Skin epidermis (tissue), 12 donors: ENCODE data around the gene ABLIM2.

Experiments
- H3K27ac ChIP-seq, 21 experiments: fragments of 200-600 bp; sonication (generic) in 11 of 21; one replicate each; pipeline ENCODE4 v1.5.0; 2020; ENCODE audit warnings: mild to moderate bottlenecking in 3 of 21, inconsistent platforms in 2 of 21, moderate library complexity in 2 of 21
- H3K4me3 ChIP-seq, 7 experiments: fragments of 200-600 bp; sonication (generic) in 2 of 7; one replicate each; pipeline ENCODE4 v1.5.0; 2020; ENCODE audit warnings: inconsistent platforms in 2 of 7, mild to moderate bottlenecking in 2 of 7, moderate library complexity in 1 of 7

Gene ABLIM2

GRCh38 chr4:8043596-8043995 is 115.0 kb downstream of the ABLIM2 start:
- H3K4me3 ChIP-seq, result no peak overlapping the region
- no peak overlapping the region for H3K27ac ChIP-seq

- H3K27ac ChIP-seq, result no peak overlapping the region
- no peak overlapping the region for H3K4me3 ChIP-seq
Observed at GRCh38 chr4:8041868-8042267, 116.7 kb downstream of the ABLIM2 start.

- no peak overlapping the region for H3K4me3 ChIP-seq
- H3K27ac ChIP-seq, result no peak overlapping the region
Observed at GRCh38 chr4:8041172-8041571, 117.4 kb downstream of the ABLIM2 start.

GRCh38 chr4:8040607-8041006 is 118.0 kb downstream of the ABLIM2 start:
- H3K4me3 ChIP-seq, result no peak overlapping the region
- H3K27ac ChIP-seq, result no peak overlapping the region

DNA sequence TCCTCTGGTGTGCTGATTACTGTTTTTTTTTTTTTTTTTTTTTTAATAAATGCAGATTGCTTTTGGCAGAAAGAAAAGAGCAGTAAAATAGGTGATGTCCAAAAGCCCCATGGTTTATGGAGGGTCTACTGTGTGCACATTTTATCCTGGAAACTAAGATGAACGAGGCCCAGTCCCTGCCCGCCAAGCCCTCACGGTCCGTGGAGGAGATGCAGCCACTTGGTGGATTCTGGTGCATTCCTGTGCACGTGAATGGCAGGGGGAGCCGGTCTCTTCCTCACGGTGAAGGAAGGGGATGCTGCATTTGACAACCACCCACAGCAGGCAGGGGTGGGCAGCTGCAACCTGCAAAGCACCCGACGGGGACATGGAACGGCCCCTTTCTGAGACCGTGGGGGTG is 118.8 kb downstream of the ABLIM2 start:
- Histone ChIP-seq H3K27ac (no peak overlapping the region), H3K4me3 (no peak overlapping the region)

GRCh38 chr4:8039290-8039689 is 119.3 kb downstream of the ABLIM2 start:
- Histone ChIP-seq H3K4me3 (no peak overlapping the region), H3K27ac (no peak overlapping the region)

- Histone ChIP-seq H3K4me3 (no peak overlapping the region), H3K27ac (no peak overlapping the region)
Observed at GRCh38 chr4:8038719-8039251, 119.8 kb downstream of the ABLIM2 start.

GRCh38 chr4:8038083-8038482 is 120.5 kb downstream of the ABLIM2 start:
- no peak overlapping the region for H3K27ac ChIP-seq
- H3K4me3 ChIP-seq, result no peak overlapping the region

GRCh38 chr4:8037150-8037769 is 121.4 kb downstream of the ABLIM2 start:
- H3K4me3 ChIP-seq, result no peak overlapping the region

GRCh38 chr4:8035371-8035780 is 123.2 kb downstream of the ABLIM2 start:
- Histone ChIP-seq H3K27ac (no peak overlapping the region), H3K4me3 (no peak overlapping the region)

More at GRCh38 chr4:8037150-8037769, 121.4 kb downstream of the ABLIM2 start:
- H3K27ac ChIP-seq, result no peak overlapping the region

- no peak overlapping the region for H3K4me3 ChIP-seq
- no peak overlapping the region for H3K27ac ChIP-seq
Observed at GRCh38 chr4:8033829-8034528, 124.6 kb downstream of the ABLIM2 start.

GRCh38 chr4:8033067-8033755 is 125.4 kb downstream of the ABLIM2 start:
- no peak overlapping the region for H3K27ac ChIP-seq

GRCh38 chr4:8032381-8032780 is 126.2 kb downstream of the ABLIM2 start:
- Histone ChIP-seq H3K4me3 (no peak overlapping the region), H3K27ac (no peak overlapping the region)

More at GRCh38 chr4:8033067-8033755, 125.4 kb downstream of the ABLIM2 start:
- H3K4me3 ChIP-seq, result no peak overlapping the region

DNA sequence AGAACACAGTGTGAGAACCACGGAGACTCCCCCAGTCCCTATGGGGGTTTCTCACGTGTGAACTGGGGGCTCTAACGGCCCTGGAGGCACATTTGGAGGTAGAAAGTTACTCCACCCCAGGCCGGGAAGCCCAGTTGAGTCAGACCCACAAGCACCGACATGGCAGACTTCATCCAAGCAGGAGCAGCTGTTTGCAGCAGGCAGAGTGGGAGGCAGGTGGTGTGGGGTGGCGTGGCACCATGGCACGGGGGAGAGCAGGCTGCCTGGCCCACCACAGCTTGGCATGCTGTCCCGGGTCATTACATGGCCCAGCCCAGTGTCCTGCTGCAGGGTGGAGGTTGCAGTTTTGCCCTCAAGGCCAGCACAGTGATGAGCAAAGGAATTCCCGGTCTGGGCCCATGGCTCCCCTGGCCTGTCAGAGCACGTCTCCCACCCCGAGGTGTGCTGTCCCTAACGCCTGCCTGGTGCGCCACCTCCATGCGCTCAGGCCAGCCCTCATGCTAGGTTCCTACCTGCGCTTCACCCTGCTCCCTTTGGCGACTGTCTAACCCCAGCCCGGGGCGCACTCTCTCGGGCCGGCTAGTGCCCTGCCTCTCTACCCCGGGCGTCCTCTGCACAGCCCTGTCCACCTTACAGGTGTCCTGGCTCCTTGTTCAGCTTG is 128.4 kb downstream of the ABLIM2 start:
- peak overlapping the region in 1 of 21 experiments; percentile 54 for H3K27ac ChIP-seq
- no peak overlapping the region for H3K4me3 ChIP-seq

DNA sequence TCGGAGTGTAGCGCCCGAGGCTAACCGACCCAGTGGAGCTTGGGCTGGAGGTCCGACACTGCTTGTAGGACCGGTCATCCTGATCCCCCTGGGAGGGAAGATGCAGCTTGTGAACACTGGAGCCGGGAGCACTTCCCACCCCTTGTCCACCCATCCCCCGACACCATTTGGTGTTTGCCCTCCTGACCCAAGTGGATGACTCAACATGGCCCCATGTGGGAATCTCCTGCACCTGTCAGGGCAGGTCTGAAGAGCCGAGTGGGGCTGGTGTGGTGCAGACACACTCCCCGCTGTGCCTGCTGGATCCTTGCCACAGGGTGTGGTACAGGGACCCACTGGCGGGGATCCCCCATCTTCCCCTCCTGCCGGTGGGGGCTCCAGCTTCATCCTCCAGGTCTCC is 128.9 kb downstream of the ABLIM2 start:
- Histone ChIP-seq H3K27ac (peak overlapping the region in 1 of 21 experiments; percentile 54), H3K4me3 (no peak overlapping the region)

- Histone ChIP-seq H3K4me3 (no peak overlapping the region), H3K27ac (no peak overlapping the region)
Observed at GRCh38 chr4:8028884-8029568, 129.6 kb downstream of the ABLIM2 start.

DNA sequence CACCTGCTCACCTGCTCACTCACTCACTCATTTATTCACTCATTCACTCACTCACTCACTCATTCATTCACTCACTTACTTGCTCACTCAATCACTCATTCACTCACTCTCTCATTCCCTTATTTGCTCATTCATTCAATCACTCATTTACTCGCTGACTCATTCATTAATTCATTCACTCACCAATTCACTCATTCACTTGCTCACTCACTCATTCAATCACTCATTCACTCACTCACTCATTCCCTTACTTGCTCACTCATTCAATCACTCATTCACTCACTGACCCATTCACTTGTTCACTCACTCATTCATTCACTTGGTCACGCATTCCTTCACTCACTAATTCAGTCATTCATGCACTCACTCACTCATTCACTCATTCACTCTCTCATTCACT is 130.2 kb downstream of the ABLIM2 start:
- Histone ChIP-seq H3K4me3 (no peak overlapping the region), H3K27ac (no peak overlapping the region)

DNA sequence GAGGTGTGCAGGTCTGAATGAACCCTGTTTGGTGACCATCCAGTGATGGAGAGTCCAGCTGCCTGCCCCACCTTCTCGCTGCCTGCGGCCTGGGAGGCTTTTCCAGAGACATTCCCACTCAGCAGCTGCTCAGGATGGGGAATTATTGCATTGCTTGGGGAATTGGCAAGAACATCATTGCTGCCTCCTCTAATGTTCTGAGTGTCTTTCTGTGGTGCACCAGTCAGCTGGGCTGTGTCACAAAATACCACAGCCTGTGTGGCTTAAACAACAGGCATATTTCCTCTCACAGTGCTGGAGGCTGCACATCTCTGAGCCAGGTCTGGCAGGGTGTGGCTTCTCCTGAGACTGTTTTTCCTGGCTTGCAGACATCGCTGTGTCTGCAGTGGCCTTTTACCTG is 132.2 kb downstream of the ABLIM2 start:
- Histone ChIP-seq H3K27ac (no peak overlapping the region), H3K4me3 (no peak overlapping the region)

GRCh38 chr4:8025668-8026067 is 132.9 kb downstream of the ABLIM2 start:
- no peak overlapping the region for H3K4me3 ChIP-seq
- H3K27ac ChIP-seq, result no peak overlapping the region
